Panc1 (cell line): Measurements from ENCODE around the gene MGA.

Experiments used
- CTCF ChIP-seq: fragments of 450-650 bp; IDR thresholded peaks from 2 replicates; pipeline ENCODE4 v1.5.1; 2017; ENCODE audit warnings: mild to moderate bottlenecking
- POLR2AphosphoS5 ChIP-seq: IDR thresholded peaks from 2 replicates; pipeline ENCODE4 v1.6.1; 2012; ENCODE audit warnings: mild to moderate bottlenecking, low read depth, low read length, moderate library complexity
- TCF7L2 ChIP-seq: IDR thresholded peaks from 2 replicates; pipeline ENCODE4 v1.6.1; 2011; ENCODE audit warnings: mild to moderate bottlenecking, low read depth, low read length, inconsistent platforms
- TF ChIP-seq, protein P1 (sequence below), 2 experiments: IDR thresholded peaks; 2 replicates each; pipeline ENCODE4 v1.6.1; 2011 to 2012; ENCODE audit warnings: low read depth in 2 of 2, control low read depth in 1 of 2, low read length in 1 of 2, mild to moderate bottlenecking in 1 of 2, moderate library complexity in 1 of 2; ENCODE audit not compliant: insufficient read depth in 1 of 2

GRCh38 chr15:41713047-41713446 lies 52.8 kb downstream of the MGA start:
- TF ChIP-seq CTCF (no peak), POLR2AphosphoS5 (no peak), TCF7L2 (no peak)
- TF ChIP-seq, protein P1, sequence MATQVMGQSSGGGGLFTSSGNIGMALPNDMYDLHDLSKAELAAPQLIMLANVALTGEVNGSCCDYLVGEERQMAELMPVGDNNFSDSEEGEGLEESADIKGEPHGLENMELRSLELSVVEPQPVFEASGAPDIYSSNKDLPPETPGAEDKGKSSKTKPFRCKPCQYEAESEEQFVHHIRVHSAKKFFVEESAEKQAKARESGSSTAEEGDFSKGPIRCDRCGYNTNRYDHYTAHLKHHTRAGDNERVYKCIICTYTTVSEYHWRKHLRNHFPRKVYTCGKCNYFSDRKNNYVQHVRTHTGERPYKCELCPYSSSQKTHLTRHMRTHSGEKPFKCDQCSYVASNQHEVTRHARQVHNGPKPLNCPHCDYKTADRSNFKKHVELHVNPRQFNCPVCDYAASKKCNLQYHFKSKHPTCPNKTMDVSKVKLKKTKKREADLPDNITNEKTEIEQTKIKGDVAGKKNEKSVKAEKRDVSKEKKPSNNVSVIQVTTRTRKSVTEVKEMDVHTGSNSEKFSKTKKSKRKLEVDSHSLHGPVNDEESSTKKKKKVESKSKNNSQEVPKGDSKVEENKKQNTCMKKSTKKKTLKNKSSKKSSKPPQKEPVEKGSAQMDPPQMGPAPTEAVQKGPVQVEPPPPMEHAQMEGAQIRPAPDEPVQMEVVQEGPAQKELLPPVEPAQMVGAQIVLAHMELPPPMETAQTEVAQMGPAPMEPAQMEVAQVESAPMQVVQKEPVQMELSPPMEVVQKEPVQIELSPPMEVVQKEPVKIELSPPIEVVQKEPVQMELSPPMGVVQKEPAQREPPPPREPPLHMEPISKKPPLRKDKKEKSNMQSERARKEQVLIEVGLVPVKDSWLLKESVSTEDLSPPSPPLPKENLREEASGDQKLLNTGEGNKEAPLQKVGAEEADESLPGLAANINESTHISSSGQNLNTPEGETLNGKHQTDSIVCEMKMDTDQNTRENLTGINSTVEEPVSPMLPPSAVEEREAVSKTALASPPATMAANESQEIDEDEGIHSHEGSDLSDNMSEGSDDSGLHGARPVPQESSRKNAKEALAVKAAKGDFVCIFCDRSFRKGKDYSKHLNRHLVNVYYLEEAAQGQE (IDR thresholded peaks at IDR 0.05; ENCODE audit: insufficient read depth in 1 of 2, low read depth in 2 of 2, low read length in 1 of 2): no peak
